Fibroblast of skin of right biceps (primary cell): ENCODE measurements around the gene SOX13.

Source experiments
- DNase-seq: peaks from one replicate; pipeline ENCODE4 v3.0.0-alpha.2; 2013

The SOX13 gene

DNA sequence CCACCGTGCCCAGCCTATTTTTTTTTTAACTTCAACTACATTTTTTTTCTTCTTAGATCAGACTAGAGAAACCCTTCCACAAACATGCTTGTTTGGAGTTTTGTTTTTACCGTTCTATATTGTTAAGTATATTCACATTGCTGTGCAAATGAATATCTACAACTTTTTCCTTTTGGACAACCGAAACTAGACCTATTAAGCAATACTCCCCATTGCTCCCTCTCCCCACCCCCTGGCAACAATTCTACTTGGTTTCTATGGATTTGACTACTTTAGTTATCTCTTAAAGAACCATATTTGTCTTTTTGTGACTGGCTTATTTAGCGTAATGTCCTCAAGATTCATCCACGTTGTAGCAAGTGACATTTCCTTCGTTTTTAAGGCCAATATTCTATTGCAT lies 59.8 kb downstream of the SOX13 start:
- DNase-seq: no peak

DNA sequence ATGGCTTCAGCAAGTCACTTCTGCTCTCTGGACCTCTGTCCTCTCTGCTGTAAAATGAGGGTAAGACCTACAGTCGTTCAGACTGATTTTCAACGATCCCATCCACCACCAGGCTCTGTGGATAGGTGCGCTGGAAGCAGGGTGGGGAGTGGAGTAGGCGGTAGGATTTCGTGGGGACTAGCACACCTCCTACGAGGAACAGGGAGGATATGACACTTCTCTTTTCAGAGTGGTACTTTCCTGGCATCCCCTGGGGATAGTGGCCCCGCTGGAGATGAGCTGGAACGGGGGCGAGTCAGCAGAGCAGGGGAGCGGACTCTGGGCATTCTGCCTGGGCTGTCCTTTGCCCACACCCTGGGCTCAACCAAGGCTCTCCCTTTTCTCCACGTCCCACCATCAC lies 61.2 kb downstream of the SOX13 start:
- DNase-seq: no peak

DNA sequence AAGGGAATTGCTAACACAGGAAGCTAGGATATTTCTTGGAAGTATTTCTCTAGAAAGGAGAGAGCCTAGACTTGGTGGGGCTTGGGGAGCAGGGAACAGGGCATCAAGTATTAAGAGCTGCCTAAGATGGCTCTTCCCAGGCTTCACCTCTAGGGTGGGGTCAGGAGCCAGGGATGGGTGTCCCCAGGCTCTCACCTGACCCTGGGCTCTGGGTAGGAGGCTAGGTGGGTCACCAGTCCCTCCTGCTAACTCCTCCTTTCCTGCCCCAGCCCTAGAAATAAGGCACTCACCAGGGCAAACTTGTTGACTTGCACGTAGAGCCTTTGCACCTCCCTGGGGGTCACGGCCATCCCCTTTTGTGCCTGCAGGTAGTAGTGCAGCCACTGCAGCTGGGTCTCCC lies 63.9 kb downstream of the SOX13 start:
- no peak for DNase-seq

DNA sequence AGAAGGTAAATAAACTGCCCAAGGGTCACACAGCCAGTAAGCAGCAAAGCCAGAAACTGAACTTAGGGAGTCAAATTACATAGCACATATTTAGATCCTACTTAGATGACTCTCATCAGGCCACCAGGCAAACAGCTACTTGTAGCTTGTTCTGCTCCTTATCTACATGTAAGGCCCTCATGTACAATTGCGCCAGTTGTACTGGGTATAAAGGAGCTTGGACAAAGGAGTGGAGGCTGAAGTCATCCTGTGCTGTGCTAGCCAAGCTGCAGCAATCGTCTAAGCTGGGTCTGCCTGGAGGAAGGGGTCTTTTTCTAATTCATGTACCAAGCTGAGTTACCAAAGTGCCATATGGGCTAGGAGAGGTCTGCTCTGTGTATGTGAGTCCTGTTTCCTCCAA lies 66.2 kb downstream of the SOX13 start:
- DNase-seq: no peak

DNA sequence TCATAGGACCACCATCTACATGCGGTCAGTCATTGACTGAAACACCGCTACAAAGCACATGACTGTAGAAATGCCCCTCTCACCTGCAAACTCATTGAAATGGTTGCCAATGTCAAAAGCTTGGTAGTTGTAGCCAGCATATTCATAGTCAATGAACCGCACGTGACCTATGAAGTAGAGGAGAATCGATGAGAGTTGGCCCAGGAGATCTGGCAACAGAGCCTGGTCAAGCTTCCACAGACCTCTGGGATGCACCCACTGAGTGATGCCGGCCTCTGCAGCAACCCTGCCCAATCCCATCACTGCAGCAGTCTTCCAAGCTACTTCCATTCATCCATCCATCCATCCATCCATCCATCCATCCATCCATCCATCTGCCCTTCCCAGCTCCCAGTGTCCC lies 67.0 kb downstream of the SOX13 start:
- no peak for DNase-seq

DNA sequence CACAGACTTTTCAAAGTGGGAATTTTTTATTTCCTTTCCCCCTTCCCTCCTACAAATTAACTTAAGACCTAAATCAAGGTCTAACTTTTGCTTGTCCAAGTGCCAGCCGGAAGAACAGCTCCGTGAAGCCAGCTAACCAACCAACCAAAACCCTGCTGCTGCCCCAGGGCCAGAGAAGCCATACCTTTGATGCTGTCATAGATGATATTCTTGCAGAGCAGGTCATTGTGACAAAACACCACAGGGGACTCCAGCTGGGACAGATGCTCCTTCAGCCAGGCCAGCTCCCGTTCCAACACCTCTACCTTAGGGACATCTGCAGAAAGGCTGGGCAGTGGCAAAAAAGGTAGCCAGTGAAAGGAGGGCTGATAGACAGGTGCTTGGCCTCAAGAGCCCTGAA lies 68.2 kb downstream of the SOX13 start:
- DNase-seq: no peak

DNA sequence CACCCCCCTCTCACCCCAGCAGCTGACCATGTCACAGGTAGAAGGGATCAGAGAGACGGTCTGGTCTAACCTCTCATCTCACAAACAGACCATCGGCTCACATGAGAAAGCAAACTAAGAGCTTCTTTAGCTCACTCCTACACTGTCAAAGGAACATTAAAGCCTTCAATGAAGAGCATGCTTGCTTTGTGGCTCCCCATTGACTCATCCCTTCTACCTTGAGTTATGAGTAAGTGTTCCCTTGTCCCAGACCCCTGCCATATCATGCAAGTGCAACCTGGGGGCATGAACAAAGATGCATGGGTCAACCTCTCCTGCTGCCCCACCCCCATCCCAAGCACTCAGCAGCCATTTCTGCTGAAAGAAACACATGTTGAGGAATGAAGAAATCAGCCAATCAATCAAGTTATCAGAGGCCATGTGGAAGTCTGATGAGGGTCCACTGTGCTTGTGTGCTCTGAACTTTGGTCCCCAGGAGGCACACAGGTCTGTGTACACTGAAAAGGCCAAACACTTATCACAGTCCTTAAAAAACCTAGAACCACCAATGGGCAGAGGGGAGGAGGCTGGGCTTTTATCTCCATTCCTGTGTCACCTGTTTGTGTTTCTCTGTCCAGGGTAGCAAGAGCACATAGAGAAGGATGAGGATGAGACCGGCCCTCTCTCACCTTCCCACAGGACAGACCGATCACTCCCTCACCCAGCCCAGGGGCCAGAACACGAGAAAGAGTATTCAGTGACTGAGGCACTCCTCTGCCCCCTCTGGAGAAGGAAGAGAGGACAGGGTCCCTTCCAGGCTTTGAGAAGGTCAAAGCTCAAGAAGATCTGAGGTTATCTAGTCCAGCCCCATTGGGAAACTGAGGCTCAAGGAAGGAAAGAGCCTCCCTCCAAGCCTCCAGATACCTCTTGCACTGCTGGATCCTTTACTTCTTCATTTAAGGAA lies 69.4 kb downstream of the SOX13 start:
- no peak for DNase-seq

DNA sequence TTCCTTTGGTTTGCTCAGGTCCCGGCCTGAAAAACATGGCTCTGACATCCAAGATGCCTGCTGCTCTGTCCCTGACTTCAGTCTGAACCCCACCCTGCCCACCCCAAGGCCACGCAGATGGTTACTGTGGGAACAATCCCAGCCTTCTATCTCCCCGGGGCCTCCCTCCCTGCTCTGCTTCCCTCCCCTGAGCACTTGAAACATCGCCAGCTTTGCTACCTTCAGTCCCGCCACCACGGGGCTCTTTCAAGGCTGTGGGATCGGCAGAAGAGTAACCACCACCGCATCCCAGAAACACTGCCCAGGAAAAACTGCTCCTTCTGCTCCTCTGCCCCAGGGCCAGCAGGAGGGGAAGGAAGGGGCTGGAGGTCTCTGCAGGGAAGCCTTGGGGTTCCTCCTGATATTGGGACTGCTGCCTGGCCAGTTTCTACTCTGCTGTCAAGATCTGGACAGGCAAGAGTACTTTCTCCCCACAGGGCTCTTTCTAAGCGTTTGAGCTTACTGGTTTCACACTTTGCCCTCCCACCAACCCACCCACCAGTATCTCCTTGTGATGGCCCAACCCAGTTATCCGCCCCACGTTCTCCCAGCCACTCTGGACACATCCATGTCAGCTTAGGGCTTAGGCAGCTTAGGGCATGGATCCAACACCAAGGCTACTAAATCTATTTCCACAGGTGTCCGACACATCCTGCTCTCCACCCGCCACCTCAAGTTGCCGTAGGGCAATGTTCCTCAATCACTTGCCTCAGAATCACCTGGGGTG lies 70.5 kb downstream of the SOX13 start:
- DNase-seq: no peak

DNA sequence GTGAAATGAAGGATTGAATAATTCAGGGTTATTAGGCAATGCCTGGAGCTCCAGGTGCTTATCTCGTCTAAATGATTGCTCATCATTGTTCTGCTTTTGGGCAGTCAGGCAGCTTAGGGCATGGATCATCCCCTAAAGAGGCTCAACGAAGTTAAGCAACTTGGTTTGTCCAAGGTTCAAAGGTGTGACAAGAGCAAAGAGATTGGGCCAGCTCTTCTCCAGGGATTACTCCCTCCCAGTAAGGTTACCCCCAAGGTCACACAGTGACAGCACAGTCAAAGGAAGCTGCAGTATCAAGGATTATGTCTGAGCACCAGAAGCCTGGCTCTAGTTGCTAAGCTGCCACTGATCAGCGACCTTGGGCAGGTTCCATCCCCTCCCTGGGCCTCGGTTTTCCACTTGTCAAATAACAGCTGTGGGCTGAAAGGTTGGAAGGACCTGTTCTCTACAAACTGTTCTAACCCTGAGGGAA lies 72.2 kb downstream of the SOX13 start:
- DNase-seq: no peak

DNA sequence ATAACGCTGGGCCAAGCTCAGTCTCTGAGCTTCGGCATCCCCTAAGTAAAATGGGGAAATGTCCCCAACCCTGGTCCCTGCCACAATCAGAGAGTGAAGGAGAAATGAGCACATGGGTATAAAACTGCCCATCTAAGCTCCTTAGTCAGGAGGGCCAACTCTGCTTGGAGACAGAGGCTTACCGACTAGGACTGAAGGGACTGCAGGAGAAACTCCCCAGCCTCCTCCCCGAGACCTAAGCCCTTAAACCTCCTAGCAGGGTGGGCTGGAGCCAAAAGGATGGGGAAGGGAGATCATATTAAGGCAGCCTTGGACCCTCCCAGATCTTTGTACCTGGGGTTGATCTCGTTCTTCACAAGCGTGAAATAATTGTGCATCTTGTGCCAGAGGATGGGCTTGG lies 73.4 kb downstream of the SOX13 start:
- DNase-seq: no peak

DNA sequence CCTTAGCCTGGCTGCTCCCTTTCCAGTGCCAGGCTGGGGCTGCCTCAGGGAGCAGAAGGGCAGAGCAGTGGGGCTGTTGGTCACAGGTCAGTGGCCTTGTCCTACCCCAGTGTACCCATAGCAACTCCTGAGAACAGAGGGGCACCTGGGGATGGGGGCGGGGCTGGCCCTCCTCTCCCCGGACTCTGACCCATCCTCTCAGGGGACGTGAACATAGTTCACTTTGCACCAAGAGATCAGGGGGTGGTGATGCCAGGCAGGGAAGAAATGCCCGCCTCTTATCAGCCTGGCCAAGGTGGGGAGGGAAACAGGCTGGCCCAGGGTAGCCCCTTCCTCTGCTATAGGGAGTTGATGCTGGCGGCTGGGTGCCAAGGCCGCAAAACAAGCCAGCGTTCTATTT lies 74.0 kb downstream of the SOX13 start:
- DNase-seq: no peak

DNA sequence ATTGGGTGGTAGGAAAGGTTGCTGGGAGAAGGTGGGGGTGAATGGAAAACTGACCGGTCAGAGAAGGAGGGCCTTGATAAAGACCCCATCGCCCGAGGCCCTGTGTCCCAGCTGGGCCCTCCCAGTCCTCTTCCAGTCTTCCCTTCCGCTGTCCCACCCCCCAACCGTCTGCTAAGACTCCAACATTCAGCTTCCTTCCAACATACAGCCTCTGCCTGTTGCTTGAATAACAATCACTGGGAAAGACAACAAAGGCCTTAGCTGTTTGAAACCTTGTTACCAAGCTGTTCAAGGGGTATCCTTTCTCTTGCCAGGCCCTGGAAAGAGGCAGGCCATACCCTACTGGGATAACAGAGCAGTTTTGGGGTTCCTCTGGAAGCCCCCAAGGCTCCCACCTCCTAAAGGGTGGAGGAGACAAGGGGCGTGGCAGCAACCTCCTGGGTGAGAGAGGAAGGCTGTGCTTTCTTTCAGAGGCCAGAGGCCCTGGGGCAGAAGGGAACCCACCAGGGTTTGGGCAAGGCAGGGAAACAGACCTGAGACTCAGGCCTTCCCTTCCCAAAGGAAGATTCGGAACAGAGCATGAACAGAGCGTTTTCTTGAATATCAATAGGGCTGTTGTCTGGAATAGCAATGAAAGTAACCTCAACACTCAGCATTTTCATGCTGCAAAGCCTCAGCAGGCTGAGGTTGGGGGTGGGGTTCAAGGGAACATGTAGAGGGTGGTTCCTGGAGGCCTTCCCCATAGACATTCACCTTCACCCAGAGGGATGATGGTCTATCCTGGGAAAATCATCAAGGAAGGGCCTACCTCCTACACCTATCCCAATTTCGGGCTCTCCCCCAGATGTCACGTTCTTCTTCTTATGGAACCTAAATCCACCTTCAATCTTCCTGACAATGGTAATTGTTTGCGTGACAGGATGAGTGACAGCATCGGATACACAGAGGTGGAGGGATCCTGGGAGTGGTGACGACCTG lies 74.8 kb downstream of the SOX13 start:
- no peak for DNase-seq

DNA sequence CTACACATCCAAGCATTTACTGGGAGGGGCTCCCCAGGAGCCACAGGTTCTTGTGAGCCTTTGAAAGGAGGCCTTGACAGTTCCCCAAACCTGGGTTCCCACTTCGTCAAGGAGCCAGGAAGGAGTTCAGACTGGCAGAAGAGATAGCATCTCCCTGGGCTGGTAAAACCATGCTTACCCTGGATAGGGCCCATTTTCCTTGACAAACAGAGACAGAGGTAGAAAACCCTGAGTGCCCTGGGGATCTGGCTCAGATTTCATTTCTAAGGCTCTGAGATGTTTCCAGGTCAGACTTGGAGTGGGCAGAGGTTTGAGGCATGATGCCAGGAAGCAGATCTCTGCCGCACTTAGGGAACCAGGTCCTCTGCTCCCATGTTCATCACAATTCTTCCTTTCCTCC lies 76.2 kb downstream of the SOX13 start:
- DNase-seq: no peak

DNA sequence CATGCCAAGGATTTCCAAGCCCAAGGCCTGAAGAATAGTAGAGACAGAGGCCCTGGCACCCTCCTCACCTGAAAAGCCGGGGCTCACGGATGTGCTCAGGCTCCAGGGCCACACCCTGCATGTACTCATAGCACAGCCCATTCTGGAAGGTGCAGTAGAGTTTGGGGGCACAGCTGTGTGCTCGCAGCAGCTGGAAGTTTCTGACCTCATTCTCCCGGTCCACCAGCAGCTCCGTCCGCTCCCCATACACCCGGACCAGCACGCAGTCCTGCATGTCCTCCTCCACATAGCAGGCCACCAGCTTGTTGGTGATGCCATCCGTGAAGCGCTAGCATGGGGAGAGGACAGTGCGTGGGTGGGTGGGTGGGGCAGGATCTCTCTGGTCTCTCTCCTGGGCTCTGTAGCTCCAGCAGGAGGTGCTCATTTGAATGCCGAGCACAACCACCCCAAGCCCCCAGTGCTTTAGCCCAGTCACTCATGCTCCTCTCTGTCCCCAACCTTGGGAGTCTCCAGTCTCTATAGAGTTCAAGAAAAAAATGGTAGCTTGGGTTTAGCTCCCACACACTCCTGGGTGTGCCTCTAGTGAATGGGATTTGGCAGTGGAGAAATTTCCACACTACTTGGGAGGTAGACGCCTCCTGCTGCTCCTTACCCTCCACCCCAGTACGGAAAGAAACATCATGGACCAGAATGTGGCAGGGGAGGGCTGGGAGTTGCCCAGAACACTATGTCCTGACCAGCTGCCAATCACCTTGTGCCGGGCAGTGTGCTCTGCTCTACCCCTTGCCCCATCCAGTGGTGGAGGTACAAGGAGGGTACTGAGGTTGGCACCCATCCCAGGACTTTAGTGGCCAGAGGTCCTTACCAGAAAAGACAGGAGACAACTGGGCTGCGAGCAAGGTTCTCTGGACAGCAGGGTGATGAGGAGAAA lies 77.0 kb downstream of the SOX13 start:
- no peak for DNase-seq

DNA sequence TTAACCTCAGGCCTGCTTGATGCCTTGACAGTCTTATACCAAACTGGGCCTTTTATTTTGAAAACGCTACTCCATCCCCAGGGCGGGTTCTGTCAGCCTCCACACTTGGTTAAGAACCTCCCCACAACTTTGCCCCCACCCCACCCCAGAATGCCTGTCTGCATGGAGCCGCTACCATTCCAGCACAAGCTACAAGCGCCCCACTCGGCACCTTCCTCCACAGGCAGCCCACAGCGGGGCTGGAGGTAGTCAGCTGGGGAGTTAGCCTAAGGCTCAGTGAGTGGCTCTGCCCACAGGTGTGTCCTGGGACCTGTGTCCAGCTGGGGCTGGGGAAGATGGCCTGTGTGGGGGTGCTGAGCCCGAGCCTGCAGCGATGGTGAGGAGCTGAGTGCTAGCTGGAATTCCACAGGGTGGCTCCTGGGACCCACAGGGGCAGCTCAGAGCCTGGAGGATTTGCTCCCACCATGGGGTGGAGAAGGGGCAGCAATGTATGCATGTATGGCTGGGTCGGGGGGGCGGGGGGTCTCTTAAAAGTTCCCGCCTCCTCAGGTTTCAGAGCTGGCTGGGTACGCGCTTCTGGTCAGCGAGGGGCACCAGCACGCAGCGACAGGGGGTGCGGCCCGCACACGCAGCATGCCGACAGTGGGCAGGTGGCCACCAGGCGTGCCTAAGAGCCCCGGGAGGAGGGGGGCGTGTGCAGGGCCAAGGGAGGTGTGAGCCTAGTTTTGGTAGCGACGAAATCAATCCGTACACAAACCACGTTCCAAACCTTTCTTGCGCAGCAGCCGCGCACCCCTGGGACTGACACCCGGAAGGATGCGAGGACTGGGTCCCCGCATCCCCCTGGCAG lies 78.0 kb downstream of the SOX13 start:
- DNase-seq: no peak

DNA sequence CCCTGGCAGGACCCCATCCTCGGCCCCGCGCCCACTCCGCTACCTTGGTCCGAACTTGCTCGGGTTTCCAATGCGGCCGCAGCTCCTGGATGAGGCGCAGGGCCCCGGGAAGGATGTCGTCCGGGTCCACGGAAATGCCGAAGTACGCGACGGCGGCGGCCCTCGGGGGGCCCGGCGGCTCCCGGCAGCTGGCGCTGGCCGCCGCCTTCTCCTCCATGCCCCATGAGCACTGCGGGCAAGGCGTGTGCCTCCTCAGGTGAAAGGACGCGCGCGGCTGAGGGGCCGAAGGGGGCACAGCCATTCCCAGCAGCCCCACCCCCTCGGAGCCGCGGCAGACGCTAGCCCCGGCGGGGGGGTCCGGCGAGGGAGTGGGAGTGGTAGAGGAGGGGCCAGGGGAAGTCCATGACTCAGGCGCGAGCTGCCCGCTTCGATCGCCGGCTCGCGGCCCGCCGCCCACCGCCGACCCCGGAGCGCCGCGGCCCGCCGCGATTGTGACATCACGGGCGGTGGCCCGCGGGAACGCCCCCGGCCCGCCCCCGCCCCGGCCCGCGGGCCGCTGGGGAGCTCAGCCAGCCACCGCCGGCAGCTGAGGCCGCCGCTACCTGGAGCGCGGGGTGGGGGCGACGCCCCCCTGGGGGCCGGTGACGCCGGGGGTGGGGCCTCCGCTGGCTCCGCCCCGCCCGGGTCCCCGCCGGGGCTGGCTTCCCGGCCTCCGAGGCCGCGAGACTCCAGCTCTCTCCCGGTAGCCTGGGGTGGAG lies 78.8 kb downstream of the SOX13 start, which contains the start of gene ETNK2:
TSS of gene ETNK2 (minus strand) at position 493 of the 758 bp plus-strand sequence. CDS start at position 301, 192 bp downstream.
- DNase-seq: peak; percentile 60

DNA sequence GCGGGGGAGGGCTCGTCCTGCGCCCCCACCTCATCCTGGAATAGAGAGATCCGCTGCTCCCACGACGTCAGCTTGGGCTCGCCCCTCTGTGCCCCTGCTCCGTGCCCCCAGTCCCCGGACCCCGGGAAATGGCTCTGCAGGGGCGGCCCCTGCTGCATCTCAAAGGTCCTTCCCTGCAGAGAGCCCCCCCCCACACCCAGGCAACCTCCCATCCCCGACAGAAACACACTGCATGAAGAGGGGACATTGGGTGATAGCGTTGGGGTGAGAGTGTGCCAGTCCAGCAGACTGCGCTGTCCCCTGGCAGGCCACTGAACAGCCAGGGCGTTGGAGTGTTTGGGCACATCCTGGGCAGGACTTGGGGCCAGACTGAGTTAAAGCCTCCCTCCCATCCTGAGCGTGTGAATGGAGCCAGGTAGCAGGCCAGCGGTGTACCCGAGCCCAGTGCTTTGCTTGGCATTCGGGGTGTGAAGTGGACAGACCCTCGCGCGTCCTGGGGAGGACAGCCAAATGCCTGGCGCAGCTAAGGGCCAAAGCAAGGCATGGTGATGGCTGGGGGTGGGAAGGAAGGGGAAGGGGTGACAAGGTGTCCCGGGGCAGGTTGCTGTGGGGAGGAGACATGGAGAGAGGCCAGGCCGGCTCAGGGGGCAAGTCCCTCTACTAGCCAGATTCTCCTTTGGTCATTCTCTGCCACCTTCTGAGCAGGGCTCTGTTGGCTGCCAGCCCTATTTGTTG lies 79.6 kb downstream of the SOX13 start:
- no peak for DNase-seq

DNA sequence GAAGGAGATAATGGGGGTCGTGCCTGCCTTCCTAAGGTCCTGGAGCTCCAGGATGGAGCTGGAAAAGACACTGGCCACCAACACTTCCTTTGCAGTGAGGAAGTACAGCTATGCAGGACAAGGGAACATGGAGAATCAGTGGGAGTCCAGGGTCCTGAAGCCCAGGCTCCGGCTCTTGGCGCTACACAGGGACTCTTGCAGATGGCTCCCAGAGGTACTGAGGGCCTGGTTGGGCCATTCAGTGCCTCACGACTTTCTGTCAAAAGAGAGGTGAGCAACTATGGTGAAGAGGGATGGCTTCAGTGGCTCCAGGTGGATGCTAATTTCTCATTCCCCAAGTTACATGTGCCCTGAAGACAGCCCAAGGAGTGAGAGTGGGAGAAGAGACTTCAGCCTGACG lies 80.8 kb downstream of the SOX13 start:
- no peak for DNase-seq
